Measurements from ENCODE around the gene WDR1. TPM values are rescaled to one million over a fixed set of nuclear protein-coding genes. Genes with fewer than 3 reads are reported as not detected.

The WDR1 gene
- polyA plus RNA-seq, 3 donors = 206 to 251 (median 243) TPM

- Mint-ChIP-seq H3K27ac (no peak overlapping the region), H3K4me3 (no peak overlapping the region), H3K9me3 (no peaks in the 10 kb centered on the region), H3K4me1 (peaks cover 4% of the 10 kb centered on the region), H3K36me3 (no peaks in the 10 kb centered on the region), H3K27me3 (ENCODE audit: low read depth in 3 of 3) (peaks cover 1 to 4% (median 3%) of the 10 kb centered on the region in 3 donors)
- TF ChIP-seq, protein P1, sequence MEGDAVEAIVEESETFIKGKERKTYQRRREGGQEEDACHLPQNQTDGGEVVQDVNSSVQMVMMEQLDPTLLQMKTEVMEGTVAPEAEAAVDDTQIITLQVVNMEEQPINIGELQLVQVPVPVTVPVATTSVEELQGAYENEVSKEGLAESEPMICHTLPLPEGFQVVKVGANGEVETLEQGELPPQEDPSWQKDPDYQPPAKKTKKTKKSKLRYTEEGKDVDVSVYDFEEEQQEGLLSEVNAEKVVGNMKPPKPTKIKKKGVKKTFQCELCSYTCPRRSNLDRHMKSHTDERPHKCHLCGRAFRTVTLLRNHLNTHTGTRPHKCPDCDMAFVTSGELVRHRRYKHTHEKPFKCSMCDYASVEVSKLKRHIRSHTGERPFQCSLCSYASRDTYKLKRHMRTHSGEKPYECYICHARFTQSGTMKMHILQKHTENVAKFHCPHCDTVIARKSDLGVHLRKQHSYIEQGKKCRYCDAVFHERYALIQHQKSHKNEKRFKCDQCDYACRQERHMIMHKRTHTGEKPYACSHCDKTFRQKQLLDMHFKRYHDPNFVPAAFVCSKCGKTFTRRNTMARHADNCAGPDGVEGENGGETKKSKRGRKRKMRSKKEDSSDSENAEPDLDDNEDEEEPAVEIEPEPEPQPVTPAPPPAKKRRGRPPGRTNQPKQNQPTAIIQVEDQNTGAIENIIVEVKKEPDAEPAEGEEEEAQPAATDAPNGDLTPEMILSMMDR (IDR thresholded peaks at IDR 0.05) = no peak
- Histone ChIP-seq H3K4me2 (replicated peaks; ENCODE audit: extremely low read depth, low read length, poor library complexity, severe bottlenecking) (no peak overlapping the region), H3K79me2 (ENCODE audit: insufficient read depth, low read length) (no peaks in the 10 kb centered on the region), H3K27me3 (ENCODE audit: control insufficient read depth in 2 of 2, insufficient read depth in 2 of 2, low read length in 2 of 2) (no peaks in the 10 kb centered on the region), H3K27ac (ENCODE audit: low read depth in 1 of 2, low read length in 2 of 2) (no peak overlapping the region), H3K4me3 (replicated peaks in 1 of 3; ENCODE audit: low read depth in 2 of 3, low read length in 3 of 3) (no peak overlapping the region), H4K20me1 (ENCODE audit: insufficient read depth, low read length) (no peaks in the 10 kb centered on the region), H3K9ac (ENCODE audit: insufficient read depth, low read length, poor library complexity, severe bottlenecking) (no peak overlapping the region), H3K9me3 (replicated peaks in 1 of 2; ENCODE audit: control insufficient read depth in 1 of 2, insufficient read depth in 1 of 2, low read length in 2 of 2) (no peaks in the 10 kb centered on the region), H3K4me1 (ENCODE audit: control insufficient read depth in 1 of 2, insufficient read depth in 2 of 2, low read length in 2 of 2) (no peaks in the 10 kb centered on the region), H3K36me3 (replicated peaks in 1 of 2; ENCODE audit: control insufficient read depth in 1 of 2, insufficient read depth in 2 of 2, low read length in 2 of 2) (no peaks in the 10 kb centered on the region), H2AFZ (ENCODE audit: insufficient read depth, low read depth, low read length, poor library complexity, severe bottlenecking) (no peak overlapping the region)
- no peak for DNase-seq
- intact Hi-C loops (cut with micrococcal nuclease) = no loop called here
- 100% methylated on average over 1 of the region's 1 CpG for WGBS (ENCODE audit: insufficient coverage)
These were observed 36.6 kb upstream of the WDR1 start for GRCh38 chr4:10153161-10153560.

GRCh38 chr4:10151182-10151581 is 34.6 kb upstream of the WDR1 start:
- DNase-seq = no peak
- no peak overlapping the region for H3K27ac Mint-ChIP-seq
- Histone ChIP-seq H3K4me1 (ENCODE audit: control insufficient read depth in 1 of 2, insufficient read depth in 2 of 2, low read length in 2 of 2) (no peaks in the 10 kb centered on the region), H3K4me3 (replicated peaks in 1 of 3; ENCODE audit: low read depth in 2 of 3, low read length in 3 of 3) (no peak overlapping the region), H3K9ac (ENCODE audit: insufficient read depth, low read length, poor library complexity, severe bottlenecking) (no peak overlapping the region), H3K4me2 (replicated peaks; ENCODE audit: extremely low read depth, low read length, poor library complexity, severe bottlenecking) (no peak overlapping the region), H4K20me1 (ENCODE audit: insufficient read depth, low read length) (no peaks in the 10 kb centered on the region), H3K9me3 (replicated peaks in 1 of 2; ENCODE audit: control insufficient read depth in 1 of 2, insufficient read depth in 1 of 2, low read length in 2 of 2) (no peaks in the 10 kb centered on the region), H3K36me3 (replicated peaks in 1 of 2; ENCODE audit: control insufficient read depth in 1 of 2, insufficient read depth in 2 of 2, low read length in 2 of 2) (no peaks in the 10 kb centered on the region), H3K27me3 (ENCODE audit: control insufficient read depth in 2 of 2, insufficient read depth in 2 of 2, low read length in 2 of 2) (no peaks in the 10 kb centered on the region), H3K27ac (ENCODE audit: low read depth in 1 of 2, low read length in 2 of 2) (no peak overlapping the region), H2AFZ (ENCODE audit: insufficient read depth, low read depth, low read length, poor library complexity, severe bottlenecking) (no peak overlapping the region), H3K79me2 (ENCODE audit: insufficient read depth, low read length) (no peaks in the 10 kb centered on the region)
- TF ChIP-seq, protein P1 (IDR thresholded peaks at IDR 0.05) = no peak
- no peaks in the 10 kb centered on the region for H3K9me3 Mint-ChIP-seq
- H3K4me3 Mint-ChIP-seq = no peak overlapping the region
- peaks cover 2 to 4% (median 3%) of the 10 kb centered on the region in 3 donors for H3K27me3 Mint-ChIP-seq (ENCODE audit: low read depth in 3 of 3)
- WGBS (ENCODE audit: insufficient coverage) = 82% methylated on average over 4 of the region's 5 CpGs
- no peaks in the 10 kb centered on the region for H3K4me1 Mint-ChIP-seq
- no peaks in the 10 kb centered on the region for H3K36me3 Mint-ChIP-seq
- intact Hi-C loops (cut with micrococcal nuclease) = no loop called here

Data from CD14-positive monocyte (primary cell).